Stimulated activated CD4-positive, alpha-beta T cell treated with anti-CD3 and anti-CD28 coated beads, Interleukin-12 subunit alpha, Interleukin-12 subunit beta, amount 100 ng/mL, for 4 hours (primary cell): ENCODE results near the gene MOCOS.
"Not testable (repeated sequence)": the region's sequence is repeated elsewhere in the genome, so short reads cannot be mapped to it uniquely, and the experiment has no call there.

Experiments
- DNase-seq: peaks from one replicate; pipeline ENCODE4 v3.0.0-alpha.2; 2020

Gene MOCOS

GRCh38 chr18:36187193-36187825 lies at the start of gene MOCOS:
Gene MOCOS, plus strand, starts transcription at chr18:36187497. Its CDS starts 43 bp downstream, at chr18:36187540.
- DNase-seq: peak; percentile 37

- no peak for DNase-seq
Measured at GRCh38 chr18:36139245-36139644, 48.1 kb upstream of the MOCOS start.

GRCh38 chr18:36141576-36141975 lies 45.7 kb upstream of the MOCOS start:
- DNase-seq: no peak

GRCh38 chr18:36142751-36143150 lies 44.5 kb upstream of the MOCOS start:
- DNase-seq: no peak

GRCh38 chr18:36143391-36143790 lies 43.9 kb upstream of the MOCOS start:
- no peak for DNase-seq

- DNase-seq: no peak
Measured at GRCh38 chr18:36149514-36150289, 37.6 kb upstream of the MOCOS start.

GRCh38 chr18:36152781-36153180 lies 34.5 kb upstream of the MOCOS start:
- DNase-seq: no peak

- no peak for DNase-seq
Measured at GRCh38 chr18:36153203-36153602, 34.1 kb upstream of the MOCOS start.

- no peak for DNase-seq
Measured at GRCh38 chr18:36153771-36154170, 33.5 kb upstream of the MOCOS start.

GRCh38 chr18:36155851-36156757 lies 31.2 kb upstream of the MOCOS start:
- no peak for DNase-seq

- no peak for DNase-seq
Measured at GRCh38 chr18:36157441-36157840, 29.9 kb upstream of the MOCOS start.

GRCh38 chr18:36158266-36158867 lies 28.9 kb upstream of the MOCOS start:
- no peak for DNase-seq

GRCh38 chr18:36160959-36161371 lies 26.3 kb upstream of the MOCOS start:
- DNase-seq: no peak

GRCh38 chr18:36162981-36163380 lies 24.3 kb upstream of the MOCOS start:
- DNase-seq: no peak

GRCh38 chr18:36167692-36168218 lies 19.5 kb upstream of the MOCOS start:
- DNase-seq: no peak

- not testable (repeated sequence) for DNase-seq
Measured at GRCh38 chr18:36168296-36168695, 19.0 kb upstream of the MOCOS start.

GRCh38 chr18:36169938-36170337 lies 17.4 kb upstream of the MOCOS start:
- no peak for DNase-seq

- no peak for DNase-seq
Measured at GRCh38 chr18:36175481-36175880, 11.8 kb upstream of the MOCOS start.

- no peak for DNase-seq
Measured at GRCh38 chr18:36176177-36176584, 11.1 kb upstream of the MOCOS start.

GRCh38 chr18:36176711-36177110 lies 10.6 kb upstream of the MOCOS start:
- no peak for DNase-seq

- no peak for DNase-seq
Measured at GRCh38 chr18:36177913-36178312, 9.4 kb upstream of the MOCOS start.

GRCh38 chr18:36179562-36180355 lies 7.5 kb upstream of the MOCOS start:
- no peak for DNase-seq
